ENCODE measurements around the gene CDH24.

CDH24 gene

GRCh38 chr14:23060536-23061260 lies 3.4 kb upstream of the CDH24 start:
- no peak for DNase-seq

- no peak for DNase-seq
Observed at GRCh38 chr14:23058654-23059504, 1.6 kb upstream of the CDH24 start.

GRCh38 chr14:23057757-23058653 lies 685 bp upstream of the CDH24 start:
- DNase-seq: no peak

- no peak for DNase-seq
Observed at GRCh38 chr14:23056145-23056955, 970 bp downstream of the CDH24 start.

- no peak for DNase-seq
Observed at GRCh38 chr14:23055621-23056144, 1.6 kb downstream of the CDH24 start.

GRCh38 chr14:23055147-23055550 lies 2.2 kb downstream of the CDH24 start:
- DNase-seq: no peak

- no peak for DNase-seq
Observed at GRCh38 chr14:23054000-23054811, 3.1 kb downstream of the CDH24 start.

GRCh38 chr14:23053426-23053825 lies 3.9 kb downstream of the CDH24 start:
- no peak for DNase-seq

- DNase-seq: no peak
Observed at GRCh38 chr14:23052671-23053070, 4.6 kb downstream of the CDH24 start.

- no peak for DNase-seq
Observed at GRCh38 chr14:23052182-23052623, 5.1 kb downstream of the CDH24 start.

GRCh38 chr14:23051141-23052057 lies 5.9 kb downstream of the CDH24 start:
- DNase-seq: no peak

- DNase-seq: no peak
Observed at GRCh38 chr14:23049011-23049410, 8.3 kb downstream of the CDH24 start.

GRCh38 chr14:23047751-23048693 lies 9.3 kb downstream of the CDH24 start:
- DNase-seq: no peak

- DNase-seq: no peak
Observed at GRCh38 chr14:23047034-23047634, 10.2 kb downstream of the CDH24 start.

- no peak for DNase-seq
Observed at GRCh38 chr14:23045419-23046357, 11.6 kb downstream of the CDH24 start.

GRCh38 chr14:23044840-23045239 lies 12.5 kb downstream of the CDH24 start:
- DNase-seq: no peak

- DNase-seq: no peak
Observed at GRCh38 chr14:23043754-23044153, 13.6 kb downstream of the CDH24 start.
